ENCODE data around the gene FKBP7. TPM values are rescaled to one million over a fixed set of nuclear protein-coding genes. Genes with fewer than 3 reads are reported as not detected.

Gene FKBP7
- total RNA-seq, 1 donor from 2014 or later = 47.0 TPM

DNA sequence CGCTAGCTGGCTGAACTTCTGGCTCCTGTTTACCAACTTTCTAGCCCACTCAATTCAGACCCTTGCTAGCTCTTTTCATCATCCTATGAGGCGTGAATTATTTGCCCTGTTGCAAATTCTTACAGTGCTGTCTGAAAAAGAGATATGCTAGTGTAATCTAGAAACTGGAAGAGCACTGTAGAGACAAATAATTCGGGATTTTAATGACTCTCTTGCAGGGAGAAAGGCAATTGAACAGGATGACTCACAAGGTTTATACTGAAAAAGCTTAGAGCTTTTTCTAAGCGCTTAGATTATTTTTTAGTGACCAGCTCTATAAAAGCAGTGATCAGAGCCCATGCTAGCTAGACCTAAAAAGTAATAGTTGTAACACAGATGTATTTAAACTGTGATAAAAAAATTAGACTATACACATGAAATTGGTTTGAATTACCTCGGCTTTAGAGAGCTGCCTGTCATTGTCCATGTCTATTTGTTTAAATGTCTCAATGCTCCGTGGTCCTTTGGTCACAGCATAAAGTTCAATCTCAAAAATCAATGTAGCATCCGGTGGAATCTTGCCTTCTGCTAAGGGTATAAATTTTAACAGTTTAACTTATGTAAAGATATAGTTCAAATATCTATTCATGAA, 9.1 kb downstream of the FKBP7 start:
- Histone ChIP-seq H3K79me2 (ENCODE audit: low read depth) (no peaks in the 10 kb centered on the region), H4K20me1 (ENCODE audit: low read depth) (no peaks in the 10 kb centered on the region), H3K9me3 (ENCODE audit: low read depth) (no peaks in the 10 kb centered on the region), H3K27ac (no peak overlapping the region), H3F3A (ENCODE audit: low read depth) (no peaks in the 10 kb centered on the region), H3K36me3 (no peaks in the 10 kb centered on the region), H3K4me3 (no peak overlapping the region), H3K27me3 (no peaks in the 10 kb centered on the region), H3K9ac (no peak overlapping the region), H3K4me2 (no peak overlapping the region), H3K4me1 (no peaks in the 10 kb centered on the region), H2AFZ (replicated peaks) (no peak overlapping the region)
- no peaks in the 10 kb centered on the region for H3K27me3 Mint-ChIP-seq (ENCODE audit: insufficient read depth, low read depth)
- H3K36me3 Mint-ChIP-seq = peaks cover 11% of the 10 kb centered on the region
- H3K9me3 Mint-ChIP-seq = no peaks in the 10 kb centered on the region
- no peaks in the 10 kb centered on the region for H3K4me1 Mint-ChIP-seq
- no peak overlapping the region for H3K27ac Mint-ChIP-seq
- TF ChIP-seq CTCF (IDR thresholded peaks at IDR 0.05) = no peak
- no peak for TF ChIP-seq EZH2phosphoT487 (IDR thresholded peaks at IDR 0.05)
- TF ChIP-seq EZH2 (IDR thresholded peaks at IDR 0.05) = no peak
- H3K4me3 Mint-ChIP-seq = no peak overlapping the region
- DNase-seq (ENCODE audit: low spot score) = no peak

DNA sequence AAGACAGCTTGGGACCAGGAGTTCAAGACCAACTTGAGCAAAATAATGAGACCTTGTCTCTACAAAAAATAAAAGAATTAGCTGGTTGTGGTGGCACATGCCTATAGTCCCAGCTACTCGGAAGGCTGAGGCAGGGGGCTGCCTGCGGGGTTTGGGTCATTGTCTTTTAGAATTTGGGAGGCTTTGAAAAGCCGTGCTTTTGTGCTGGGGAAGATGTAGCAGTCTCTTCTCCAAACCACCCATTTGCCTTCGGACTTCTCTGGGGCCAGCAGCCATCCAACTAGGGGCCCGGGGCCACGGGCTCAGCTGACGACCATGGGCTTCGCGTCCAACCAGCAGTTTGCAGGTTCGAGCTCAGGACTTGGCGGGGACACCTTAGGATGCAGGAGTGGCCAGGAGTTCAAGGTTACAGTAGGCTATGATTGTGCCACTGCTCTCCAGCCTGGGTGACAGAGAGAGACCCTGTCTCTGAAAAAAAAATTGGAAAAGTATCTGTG, 21.0 kb downstream of the FKBP7 start:
- no peaks in the 10 kb centered on the region for H3K36me3 ChIP-seq
- no peaks in the 10 kb centered on the region for H4K20me1 ChIP-seq (ENCODE audit: low read depth)
- Mint-ChIP-seq H3K4me3 (no peak overlapping the region), H3K36me3 (no peaks in the 10 kb centered on the region), H3K4me1 (no peaks in the 10 kb centered on the region), H3K9me3 (no peaks in the 10 kb centered on the region), H3K27ac (no peak overlapping the region), H3K27me3 (ENCODE audit: insufficient read depth, low read depth) (no peaks in the 10 kb centered on the region)
- no peaks in the 10 kb centered on the region for H3K27me3 ChIP-seq
- H3K27ac ChIP-seq = no peak overlapping the region
- no peak overlapping the region for H3K9ac ChIP-seq
- TF ChIP-seq CTCF (IDR thresholded peaks at IDR 0.05) (no peak), EZH2 (IDR thresholded peaks at IDR 0.05) (no peak), EZH2phosphoT487 (IDR thresholded peaks at IDR 0.05) (no peak)
- DNase-seq (ENCODE audit: low spot score) = no peak
- no peak overlapping the region for H3K4me3 ChIP-seq
- no peak overlapping the region for H2AFZ ChIP-seq (replicated peaks)
- peaks cover under 1% of the 10 kb centered on the region for H3K4me1 ChIP-seq
- no peak overlapping the region for H3K4me2 ChIP-seq
- H3K9me3 ChIP-seq (ENCODE audit: low read depth) = no peaks in the 10 kb centered on the region
- H3K79me2 ChIP-seq (ENCODE audit: low read depth) = no peaks in the 10 kb centered on the region
- peaks cover 1% of the 10 kb centered on the region for H3F3A ChIP-seq (ENCODE audit: low read depth)

GRCh38 chr2:178455947-178456346, 22.5 kb downstream of the FKBP7 start:
- Histone ChIP-seq H3K9me3 (ENCODE audit: low read depth) (no peaks in the 10 kb centered on the region), H3K4me2 (no peak overlapping the region), H3K9ac (no peak overlapping the region), H3K4me3 (no peak overlapping the region), H3K27ac (no peak overlapping the region), H3K27me3 (no peaks in the 10 kb centered on the region), H3K79me2 (ENCODE audit: low read depth) (no peaks in the 10 kb centered on the region), H3F3A (ENCODE audit: low read depth) (peaks cover 15% of the 10 kb centered on the region), H2AFZ (replicated peaks) (no peak overlapping the region), H3K4me1 (peaks cover 5% of the 10 kb centered on the region), H3K36me3 (no peaks in the 10 kb centered on the region), H4K20me1 (ENCODE audit: low read depth) (no peaks in the 10 kb centered on the region)
- Mint-ChIP-seq H3K4me3 (no peak overlapping the region), H3K27me3 (ENCODE audit: insufficient read depth, low read depth) (no peaks in the 10 kb centered on the region), H3K27ac (no peak overlapping the region), H3K36me3 (no peaks in the 10 kb centered on the region), H3K4me1 (peaks cover 6% of the 10 kb centered on the region), H3K9me3 (no peaks in the 10 kb centered on the region)
- no peak for DNase-seq (ENCODE audit: low spot score)
- TF ChIP-seq EZH2phosphoT487 (IDR thresholded peaks at IDR 0.05) (no peak), CTCF (IDR thresholded peaks at IDR 0.05) (no peak), EZH2 (IDR thresholded peaks at IDR 0.05) (no peak)

All from neural progenitor cell (in vitro differentiated cells).